ENCODE measurements around the gene BICC1.

The BICC1 gene

GRCh38 chr10:58836991-58837575, 324.4 kb downstream of the BICC1 start:
- H3K27me3 ChIP-seq (ENCODE audit: control insufficient read depth in 3 of 3, insufficient read depth in 3 of 3, low read depth in 1 of 3, low read length in 3 of 3), result no peaks in the 10 kb centered on the region
- H2BK12ac ChIP-seq (ENCODE audit: low read length), result no peak overlapping the region
- H2BK120ac ChIP-seq (ENCODE audit: low read depth, low read length), result no peak overlapping the region
- H3K36me3 ChIP-seq (replicated peaks in 1 of 2; ENCODE audit: control insufficient read depth in 2 of 2, insufficient read depth in 2 of 2, low read length in 2 of 2), result no peaks in the 10 kb centered on the region
- H3K4me2 ChIP-seq (ENCODE audit: insufficient read depth, low read length, poor library complexity, severe bottlenecking), result no peak overlapping the region
- H3K27ac ChIP-seq (replicated peaks; ENCODE audit: low read length), result no peak overlapping the region
- H2AFZ ChIP-seq (ENCODE audit: low read length), result no peak overlapping the region
- no peak overlapping the region for H2BK5ac ChIP-seq (ENCODE audit: low read length)
- no peak overlapping the region for H3K4ac ChIP-seq (ENCODE audit: low read length)
- no peak overlapping the region for H3K18ac ChIP-seq (ENCODE audit: low read length)
- no peak overlapping the region for H3K9ac ChIP-seq (ENCODE audit: low read depth, low read length, poor library complexity)
- H3K79me1 ChIP-seq (ENCODE audit: low read depth, low read length), result no peaks in the 10 kb centered on the region
- no peak overlapping the region for H2AK5ac ChIP-seq (ENCODE audit: low read depth, low read length)
- DNase-seq (ENCODE audit: low spot score), result no peak
- no peak overlapping the region for H3K4me3 ChIP-seq (ENCODE audit: low read length in 2 of 2)
- WGBS, 2 donors (ENCODE audit: extremely low coverage in 2 of 2, insufficient read length in 2 of 2, insufficient replicate concordance in 1 of 2), result no CpG with 5 or more reads among the region's 8 CpGs
- peaks cover 0 to 4% of the 10 kb centered on the region in 2 donors for H3K4me1 ChIP-seq (ENCODE audit: control insufficient read depth in 2 of 2, insufficient read depth in 1 of 2, low read depth in 1 of 2, low read length in 2 of 2)
- no peaks in the 10 kb centered on the region for H3K9me3 ChIP-seq (replicated peaks in 1 of 2; ENCODE audit: control insufficient read depth in 2 of 2, insufficient read depth in 1 of 2, low read depth in 1 of 2, low read length in 2 of 2)
- peak overlapping the region; percentile 7 for H2BK15ac ChIP-seq (ENCODE audit: low read length)
- no peak overlapping the region for H3K14ac ChIP-seq (ENCODE audit: low read length)
- H4K8ac ChIP-seq (ENCODE audit: low read depth, low read length), result no peak overlapping the region
- H3K23ac ChIP-seq (ENCODE audit: low read depth, low read length, poor library complexity), result no peak overlapping the region
- no peak overlapping the region for H4K91ac ChIP-seq (ENCODE audit: low read depth, low read length, poor library complexity)

GRCh38 chr10:58837826-58838225, 325.2 kb downstream of the BICC1 start:
- Histone ChIP-seq H2BK12ac (ENCODE audit: low read length) (no peak overlapping the region), H3K14ac (ENCODE audit: low read length) (no peak overlapping the region), H3K23ac (ENCODE audit: low read depth, low read length, poor library complexity) (no peak overlapping the region), H3K18ac (ENCODE audit: low read length) (no peak overlapping the region), H3K9ac (ENCODE audit: low read depth, low read length, poor library complexity) (no peak overlapping the region), H3K4me2 (ENCODE audit: insufficient read depth, low read length, poor library complexity, severe bottlenecking) (no peak overlapping the region), H4K8ac (ENCODE audit: low read depth, low read length) (no peak overlapping the region), H3K79me1 (ENCODE audit: low read depth, low read length) (no peaks in the 10 kb centered on the region), H3K4ac (ENCODE audit: low read length) (no peak overlapping the region), H2BK5ac (ENCODE audit: low read length) (no peak overlapping the region), H2BK120ac (ENCODE audit: low read depth, low read length) (no peak overlapping the region), H2AK5ac (ENCODE audit: low read depth, low read length) (no peak overlapping the region), H3K36me3 (replicated peaks in 1 of 2; ENCODE audit: control insufficient read depth in 2 of 2, insufficient read depth in 2 of 2, low read length in 2 of 2) (no peaks in the 10 kb centered on the region), H3K27ac (replicated peaks; ENCODE audit: low read length) (no peak overlapping the region), H3K27me3 (ENCODE audit: control insufficient read depth in 3 of 3, insufficient read depth in 3 of 3, low read depth in 1 of 3, low read length in 3 of 3) (no peaks in the 10 kb centered on the region), H3K9me3 (replicated peaks in 1 of 2; ENCODE audit: control insufficient read depth in 2 of 2, insufficient read depth in 1 of 2, low read depth in 1 of 2, low read length in 2 of 2) (no peaks in the 10 kb centered on the region), H4K91ac (ENCODE audit: low read depth, low read length, poor library complexity) (no peak overlapping the region), H2AFZ (ENCODE audit: low read length) (no peak overlapping the region), H3K4me1 (ENCODE audit: control insufficient read depth in 2 of 2, insufficient read depth in 1 of 2, low read depth in 1 of 2, low read length in 2 of 2) (peaks cover 0 to 4% of the 10 kb centered on the region in 2 donors), H3K4me3 (ENCODE audit: low read length in 2 of 2) (no peak overlapping the region), H2BK15ac (ENCODE audit: low read length) (no peak overlapping the region)
- no CpG with 5 or more reads among the region's 2 CpGs for WGBS, 2 donors (ENCODE audit: extremely low coverage in 2 of 2, insufficient read length in 2 of 2, insufficient replicate concordance in 1 of 2)
- no peak for DNase-seq (ENCODE audit: low spot score)

DNA sequence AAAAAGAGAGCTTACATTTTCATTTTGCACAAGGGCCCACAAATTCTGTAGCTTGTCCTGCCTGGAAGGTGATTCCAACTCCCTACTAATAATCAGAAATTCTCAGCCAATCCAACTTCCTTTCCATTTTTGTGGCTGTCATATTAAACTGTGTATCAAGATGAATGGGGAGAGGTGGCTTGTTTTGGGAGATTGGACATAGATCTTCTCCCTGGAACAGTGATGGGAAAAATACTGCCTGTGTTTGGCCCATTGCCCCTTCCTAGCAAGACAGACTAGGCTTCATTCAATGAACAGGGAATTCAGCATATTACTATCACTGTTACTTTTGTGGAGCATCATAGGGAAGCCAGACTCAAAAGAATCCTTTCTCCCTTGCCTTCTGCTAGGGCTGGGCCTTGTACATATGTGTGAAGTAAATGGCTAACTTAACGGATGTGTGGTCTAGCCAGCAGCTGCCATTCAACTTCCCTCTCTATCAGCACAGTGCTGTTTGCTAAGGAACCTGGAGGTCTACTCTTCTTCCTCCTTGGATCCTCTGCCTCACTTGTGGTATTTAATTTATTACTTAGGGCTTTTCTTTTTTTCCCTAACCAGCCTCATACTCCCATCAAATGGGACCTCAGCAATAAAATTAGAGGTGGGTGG, 326.0 kb downstream of the BICC1 start:
- no peak overlapping the region for H4K91ac ChIP-seq (ENCODE audit: low read depth, low read length, poor library complexity)
- H3K4me3 ChIP-seq (ENCODE audit: low read length in 2 of 2), result no peak overlapping the region
- no peak overlapping the region for H3K9ac ChIP-seq (ENCODE audit: low read depth, low read length, poor library complexity)
- H2BK120ac ChIP-seq (ENCODE audit: low read depth, low read length), result no peak overlapping the region
- H2AK5ac ChIP-seq (ENCODE audit: low read depth, low read length), result no peak overlapping the region
- DNase-seq (ENCODE audit: low spot score), result no peak
- H2AFZ ChIP-seq (ENCODE audit: low read length), result no peak overlapping the region
- no peak overlapping the region for H4K8ac ChIP-seq (ENCODE audit: low read depth, low read length)
- H3K36me3 ChIP-seq (replicated peaks in 1 of 2; ENCODE audit: control insufficient read depth in 2 of 2, insufficient read depth in 2 of 2, low read length in 2 of 2), result no peaks in the 10 kb centered on the region
- H3K79me1 ChIP-seq (ENCODE audit: low read depth, low read length), result no peaks in the 10 kb centered on the region
- no peak overlapping the region for H3K18ac ChIP-seq (ENCODE audit: low read length)
- peaks cover 0 to 2% of the 10 kb centered on the region in 2 donors for H3K4me1 ChIP-seq (ENCODE audit: control insufficient read depth in 2 of 2, insufficient read depth in 1 of 2, low read depth in 1 of 2, low read length in 2 of 2)
- no peak overlapping the region for H3K4ac ChIP-seq (ENCODE audit: low read length)
- no peaks in the 10 kb centered on the region for H3K27me3 ChIP-seq (ENCODE audit: control insufficient read depth in 3 of 3, insufficient read depth in 3 of 3, low read depth in 1 of 3, low read length in 3 of 3)
- H3K4me2 ChIP-seq (ENCODE audit: insufficient read depth, low read length, poor library complexity, severe bottlenecking), result no peak overlapping the region
- WGBS, 2 donors (ENCODE audit: extremely low coverage in 2 of 2, insufficient read length in 2 of 2, insufficient replicate concordance in 1 of 2), result no CpG with 5 or more reads among the region's 1 CpG
- no peak overlapping the region for H3K27ac ChIP-seq (replicated peaks; ENCODE audit: low read length)
- no peak overlapping the region for H3K14ac ChIP-seq (ENCODE audit: low read length)
- no peak overlapping the region for H2BK12ac ChIP-seq (ENCODE audit: low read length)
- no peak overlapping the region for H3K23ac ChIP-seq (ENCODE audit: low read depth, low read length, poor library complexity)
- no peaks in the 10 kb centered on the region for H3K9me3 ChIP-seq (replicated peaks in 1 of 2; ENCODE audit: control insufficient read depth in 2 of 2, insufficient read depth in 1 of 2, low read depth in 1 of 2, low read length in 2 of 2)
- H2BK5ac ChIP-seq (ENCODE audit: low read length), result no peak overlapping the region
- no peak overlapping the region for H2BK15ac ChIP-seq (ENCODE audit: low read length)

- no peaks in the 10 kb centered on the region for H3K4me1 ChIP-seq (ENCODE audit: control insufficient read depth in 2 of 2, insufficient read depth in 1 of 2, low read depth in 1 of 2, low read length in 2 of 2)
- H3K27ac ChIP-seq (replicated peaks; ENCODE audit: low read length), result no peak overlapping the region
- no peaks in the 10 kb centered on the region for H3K36me3 ChIP-seq (replicated peaks in 1 of 2; ENCODE audit: control insufficient read depth in 2 of 2, insufficient read depth in 2 of 2, low read length in 2 of 2)
Measured at GRCh38 chr10:58839771-58840170, 327.1 kb downstream of the BICC1 start.

More at GRCh38 chr10:58839771-58840170, 327.1 kb downstream of the BICC1 start:
- no peak overlapping the region for H3K18ac ChIP-seq (ENCODE audit: low read length)
- H3K23ac ChIP-seq (ENCODE audit: low read depth, low read length, poor library complexity), result no peak overlapping the region
- no peak overlapping the region for H3K4me2 ChIP-seq (ENCODE audit: insufficient read depth, low read length, poor library complexity, severe bottlenecking)
- no peaks in the 10 kb centered on the region for H3K9me3 ChIP-seq (replicated peaks in 1 of 2; ENCODE audit: control insufficient read depth in 2 of 2, insufficient read depth in 1 of 2, low read depth in 1 of 2, low read length in 2 of 2)
- no peak overlapping the region for H2BK15ac ChIP-seq (ENCODE audit: low read length)
- H3K9ac ChIP-seq (ENCODE audit: low read depth, low read length, poor library complexity), result no peak overlapping the region
- H2AK5ac ChIP-seq (ENCODE audit: low read depth, low read length), result no peak overlapping the region
- no peak overlapping the region for H2BK120ac ChIP-seq (ENCODE audit: low read depth, low read length)
- no peak for DNase-seq (ENCODE audit: low spot score)
- no peak overlapping the region for H3K14ac ChIP-seq (ENCODE audit: low read length)
- no peak overlapping the region for H2BK5ac ChIP-seq (ENCODE audit: low read length)
- H4K8ac ChIP-seq (ENCODE audit: low read depth, low read length), result no peak overlapping the region
- no peaks in the 10 kb centered on the region for H3K27me3 ChIP-seq (ENCODE audit: control insufficient read depth in 3 of 3, insufficient read depth in 3 of 3, low read depth in 1 of 3, low read length in 3 of 3)
- H3K4me3 ChIP-seq (ENCODE audit: low read length in 2 of 2), result no peak overlapping the region
- no peak overlapping the region for H4K91ac ChIP-seq (ENCODE audit: low read depth, low read length, poor library complexity)
- no peak overlapping the region for H2BK12ac ChIP-seq (ENCODE audit: low read length)
- H3K79me1 ChIP-seq (ENCODE audit: low read depth, low read length), result no peaks in the 10 kb centered on the region
- H2AFZ ChIP-seq (ENCODE audit: low read length), result no peak overlapping the region
- H3K4ac ChIP-seq (ENCODE audit: low read length), result no peak overlapping the region
